ENCODE measurements around the gene ASCC1.
"Not testable (repeated sequence)": the region's sequence is repeated elsewhere in the genome, so short reads cannot be mapped to it uniquely, and the experiment has no call there.

The ASCC1 gene

GRCh38 chr10:72227826-72228225 is 11.8 kb upstream of the ASCC1 start:
- DNase-seq (ENCODE audit: insufficient read length, low spot score) (no peak), FAIRE-seq (no peak)

DNA sequence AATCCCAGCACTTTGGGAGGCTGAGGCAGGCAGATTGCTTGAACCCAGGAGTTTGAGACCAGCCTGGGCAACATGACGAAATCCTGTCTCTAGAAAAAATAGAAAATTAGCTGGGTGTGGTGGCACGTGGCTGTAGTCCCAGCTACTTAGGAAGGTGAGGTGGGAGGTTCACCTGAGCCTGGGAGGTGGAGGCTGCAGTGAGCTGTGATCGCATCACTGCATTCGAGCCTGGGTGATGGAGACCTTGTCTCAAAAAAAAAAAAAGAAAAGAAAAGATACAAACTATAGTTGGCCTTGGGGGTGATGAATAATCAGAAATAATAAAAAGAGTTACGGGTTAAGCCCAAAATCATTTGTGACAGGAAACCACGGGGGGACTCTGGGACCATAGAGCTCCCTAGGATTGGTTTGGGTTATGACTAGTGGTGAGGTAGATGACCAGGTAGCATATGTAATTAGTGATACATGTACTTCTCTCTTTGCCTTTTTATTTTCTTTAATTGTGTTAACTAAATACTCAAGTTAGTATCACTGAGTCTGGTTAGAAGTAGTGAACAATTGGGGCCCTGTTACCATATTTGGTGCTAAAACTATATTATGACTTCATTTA is 10.4 kb upstream of the ASCC1 start:
- TF ChIP-seq CTCF (IDR thresholded peaks at IDR 0.05; ENCODE audit: insufficient read depth, missing control alignments) = no peak
- DNase-seq (ENCODE audit: insufficient read length, low spot score) = no peak
- no peak for FAIRE-seq

More at GRCh38 chr10:72227826-72228225, 11.8 kb upstream of the ASCC1 start:
- TF ChIP-seq CTCF (IDR thresholded peaks at IDR 0.05; ENCODE audit: insufficient read depth, missing control alignments) = no peak

GRCh38 chr10:72224191-72224590 is 8.1 kb upstream of the ASCC1 start:
- not testable (repeated sequence) for DNase-seq (ENCODE audit: insufficient read length, low spot score); FAIRE-seq

- TF ChIP-seq CTCF (IDR thresholded peaks at IDR 0.05; ENCODE audit: insufficient read depth, missing control alignments) = no peak
- no peak for DNase-seq (ENCODE audit: insufficient read length, low spot score)
- no peak for FAIRE-seq
Measured at GRCh38 chr10:72223743-72224101, 7.6 kb upstream of the ASCC1 start.

GRCh38 chr10:72221278-72221677 is 5.2 kb upstream of the ASCC1 start:
- FAIRE-seq (no peak), DNase-seq (ENCODE audit: insufficient read length, low spot score) (no peak)
- no peak for TF ChIP-seq CTCF (IDR thresholded peaks at IDR 0.05; ENCODE audit: insufficient read depth, missing control alignments)

DNA sequence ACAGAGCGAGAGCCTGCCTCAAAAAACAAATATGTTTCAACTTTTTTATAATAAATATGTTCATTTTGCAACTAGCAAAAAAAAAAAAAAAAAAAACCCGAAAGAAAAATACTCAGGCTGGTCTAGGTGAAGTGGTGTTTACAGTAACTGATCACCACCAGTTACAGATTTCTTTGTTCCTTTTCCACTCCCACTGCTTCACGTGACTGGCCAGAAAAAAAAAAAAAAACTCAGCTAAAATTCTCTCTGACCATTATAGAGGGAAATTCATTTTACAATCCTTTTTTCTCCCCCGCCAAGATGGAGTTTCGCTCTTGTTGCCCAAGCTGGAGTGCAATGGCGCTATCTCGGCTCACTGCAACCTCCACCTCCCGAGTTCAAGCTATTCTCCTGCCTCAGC is 4.6 kb upstream of the ASCC1 start:
- DNase-seq (ENCODE audit: insufficient read length, low spot score) (no peak), FAIRE-seq (no peak)
- no peak for TF ChIP-seq CTCF (IDR thresholded peaks at IDR 0.05; ENCODE audit: insufficient read depth, missing control alignments)

GRCh38 chr10:72219235-72219814 is 3.2 kb upstream of the ASCC1 start:
- FAIRE-seq (no peak), DNase-seq (ENCODE audit: insufficient read length, low spot score) (no peak)
- no peak for TF ChIP-seq CTCF (IDR thresholded peaks at IDR 0.05; ENCODE audit: insufficient read depth, missing control alignments)
